CD4-positive, alpha-beta T cell (primary cell): ENCODE results near the gene ATP8A1. TPM values are rescaled to one million over a fixed set of nuclear protein-coding genes. Genes with fewer than 3 reads are reported as not detected.

Experiments used
- ATAC-seq: fragments of 200-7000 bp; cut with Tn5 transposase; one replicate; pipeline ENCODE4 v1.10.0; 2022; ENCODE audit warnings: mild to moderate bottlenecking; ENCODE audit not compliant: poor library complexity
- CTCF ChIA-PET: fragments of 350-600 bp; sonication (Branson Sonifier 250); formaldehyde crosslinking; loops from one replicate; lab custom pipeline; 2021; ENCODE audit warnings: antibody characterized with exemption, inconsistent platforms; lab: Charles Lee
- POLR2A ChIA-PET: fragments of 350-600 bp; sonication (Branson Sonifier 250); formaldehyde crosslinking; loops from one replicate; lab custom pipeline; 2021; ENCODE audit warnings: antibody characterized with exemption, inconsistent platforms; lab: Charles Lee
- DNase-seq, 14 experiments: peaks; one replicate each; pipeline ENCODE4 v3.0.0-alpha.2; 2013 to 2020; ENCODE audit warnings: mixed read lengths in 2 of 14
- H3K27ac ChIP-seq, 2 donors: one replicate each; pipeline versions ENCODE4 v1.5.1 to v1.7.0; 2013; ENCODE audit warnings: low read length in 2 of 2, low read depth in 1 of 2, mild to moderate bottlenecking in 1 of 2
- H3K27me3 ChIP-seq, 2 experiments: 1 replicate in 1 of 2; 2 replicates in 1 of 2; pipeline versions ENCODE4 v1.6.1 to v1.7.0; 2013; ENCODE audit warnings: low read length in 2 of 2, control low read depth in 1 of 2, mild to moderate bottlenecking in 1 of 2, moderate library complexity in 1 of 2; ENCODE audit not compliant: insufficient read depth in 2 of 2, control insufficient read depth in 1 of 2
- H3K36me3 ChIP-seq: one replicate; pipeline ENCODE4 v1.6.1; 2013; ENCODE audit warnings: low read length, control low read depth; ENCODE audit not compliant: insufficient read depth
- H3K4me1 ChIP-seq: one replicate; pipeline ENCODE4 v1.6.1; 2013; ENCODE audit warnings: low read length, control low read depth; ENCODE audit not compliant: insufficient read depth
- H3K4me3 ChIP-seq: one replicate; pipeline ENCODE4 v1.5.1; 2013; ENCODE audit warnings: mild to moderate bottlenecking, low read length, moderate library complexity
- H3K9me3 ChIP-seq, 2 experiments: 1 replicate in 1 of 2; 2 replicates in 1 of 2; pipeline versions ENCODE4 v1.6.1 to v1.7.0; 2013; ENCODE audit warnings: low read length in 2 of 2, mild to moderate bottlenecking in 2 of 2, control low read depth in 1 of 2, moderate library complexity in 1 of 2; ENCODE audit not compliant: control insufficient read depth in 1 of 2, insufficient read depth in 1 of 2
- H3K27ac Mint-ChIP-seq: one replicate; pipeline ENCODE4 v1.8.0; 2020; ENCODE audit warnings: mixed read lengths
- H3K27me3 Mint-ChIP-seq: one replicate; pipeline ENCODE4 v1.8.0; 2021; ENCODE audit warnings: mixed read lengths
- H3K36me3 Mint-ChIP-seq: one replicate; pipeline ENCODE4 v1.8.0; 2021; ENCODE audit warnings: low read depth, mixed read lengths
- H3K4me1 Mint-ChIP-seq: one replicate; pipeline ENCODE4 v1.8.0; 2021; ENCODE audit warnings: low read depth, mixed read lengths
- H3K4me3 Mint-ChIP-seq: one replicate; pipeline ENCODE4 v1.8.0; 2020; ENCODE audit warnings: mild to moderate bottlenecking, mixed read lengths
- H3K9me3 Mint-ChIP-seq: one replicate; pipeline ENCODE4 v1.8.0; 2020; ENCODE audit warnings: mixed read lengths
- intact Hi-C, 2 experiments: fragments of 100-400 bp; cut with DNase I in 1 of 2; cut with micrococcal nuclease in 1 of 2; formaldehyde crosslinking; loops; one replicate each; pipeline versions ENCODE4 v1.15.1 to v1.9.0; 2023 to 2025; cut with DNase I, micrococcal nuclease
- total RNA-seq, 174 experiments: library from RNA in 2 of 174; stranded (reverse) in 2 of 174; gene quantifications; one replicate each; pipeline ENCODE4 v1.2.3 and lab custom pipeline; 2021 to 2026
- TF ChIP-seq, protein P1 (sequence below): fragments of 200-600 bp; IDR thresholded peaks from one replicate; pipeline ENCODE4 v1.8.0; 2022; ENCODE audit warnings: antibody characterized with exemption, mild to moderate bottlenecking

Gene ATP8A1
- total RNA-seq, 2 experiments from 2014 or later, result 44.9 to 45.5 TPM

DNA sequence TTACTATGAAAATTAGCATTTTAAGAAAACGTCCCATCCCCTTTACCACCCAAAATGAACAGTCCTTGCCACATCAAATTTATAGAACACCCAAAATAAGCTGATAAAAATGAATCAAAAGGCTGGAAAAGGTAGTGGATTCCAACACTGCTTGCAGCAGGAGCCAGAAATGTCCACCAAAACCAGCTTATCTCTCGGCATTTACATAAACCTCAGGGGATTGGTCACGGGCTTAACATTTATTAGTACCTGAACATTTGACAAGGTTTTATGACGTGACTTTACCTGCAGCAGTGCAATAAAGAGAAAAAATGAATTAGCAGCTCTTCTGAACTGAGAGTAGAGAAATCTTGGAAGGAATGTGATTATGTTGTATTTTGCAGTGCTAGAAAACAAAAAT lies 31.6 kb downstream of the ATP8A1 start:
- H3K4me3 Mint-ChIP-seq, result no peak overlapping the region
- intact Hi-C loops, result loop anchor here in 1 of 2 experiments (5.0 kb wide), 1 partner anchor 47 kb away; no protein-coding TSS in a partner anchor
- H3K9me3 Mint-ChIP-seq, result peaks cover 2% of the 10 kb centered on the region
- TF ChIP-seq, protein P1, sequence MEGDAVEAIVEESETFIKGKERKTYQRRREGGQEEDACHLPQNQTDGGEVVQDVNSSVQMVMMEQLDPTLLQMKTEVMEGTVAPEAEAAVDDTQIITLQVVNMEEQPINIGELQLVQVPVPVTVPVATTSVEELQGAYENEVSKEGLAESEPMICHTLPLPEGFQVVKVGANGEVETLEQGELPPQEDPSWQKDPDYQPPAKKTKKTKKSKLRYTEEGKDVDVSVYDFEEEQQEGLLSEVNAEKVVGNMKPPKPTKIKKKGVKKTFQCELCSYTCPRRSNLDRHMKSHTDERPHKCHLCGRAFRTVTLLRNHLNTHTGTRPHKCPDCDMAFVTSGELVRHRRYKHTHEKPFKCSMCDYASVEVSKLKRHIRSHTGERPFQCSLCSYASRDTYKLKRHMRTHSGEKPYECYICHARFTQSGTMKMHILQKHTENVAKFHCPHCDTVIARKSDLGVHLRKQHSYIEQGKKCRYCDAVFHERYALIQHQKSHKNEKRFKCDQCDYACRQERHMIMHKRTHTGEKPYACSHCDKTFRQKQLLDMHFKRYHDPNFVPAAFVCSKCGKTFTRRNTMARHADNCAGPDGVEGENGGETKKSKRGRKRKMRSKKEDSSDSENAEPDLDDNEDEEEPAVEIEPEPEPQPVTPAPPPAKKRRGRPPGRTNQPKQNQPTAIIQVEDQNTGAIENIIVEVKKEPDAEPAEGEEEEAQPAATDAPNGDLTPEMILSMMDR, result no peak
- ATAC-seq (no peak), DNase-seq (no peak)
- ChIA-PET CTCF (no interaction called here), POLR2A (no interaction called here)
- peaks cover 52% of the 10 kb centered on the region for H3K4me1 Mint-ChIP-seq
- peaks cover 22% of the 10 kb centered on the region for H3K4me1 ChIP-seq
- no peaks in the 10 kb centered on the region for H3K27me3 Mint-ChIP-seq
- no peak overlapping the region for H3K4me3 ChIP-seq
- H3K36me3 Mint-ChIP-seq, result peaks cover 69% of the 10 kb centered on the region
- H3K36me3 ChIP-seq, result peaks cover 14% of the 10 kb centered on the region
- H3K27ac Mint-ChIP-seq, result no peak overlapping the region
- H3K9me3 ChIP-seq, result no peaks in the 10 kb centered on the region
- no peaks in the 10 kb centered on the region for H3K27me3 ChIP-seq
- no peak overlapping the region for H3K27ac ChIP-seq

DNA sequence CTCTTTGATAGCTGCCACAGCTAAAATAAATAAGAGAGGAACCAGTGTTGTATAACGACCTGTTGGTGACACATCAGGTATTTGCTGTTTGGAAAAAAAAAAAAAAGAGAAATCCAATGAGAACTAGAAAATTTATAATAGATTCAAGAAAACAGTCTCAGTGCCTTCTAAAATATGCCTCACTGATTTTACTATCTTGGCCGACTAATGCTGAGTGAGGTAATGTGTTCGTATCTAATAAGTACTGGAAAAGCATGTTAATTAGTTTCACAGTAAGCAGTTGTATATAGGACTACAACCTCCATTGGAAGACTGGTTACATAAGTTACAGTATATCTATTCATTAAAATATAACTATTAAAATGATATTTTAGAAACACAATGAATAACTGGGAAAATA lies 32.4 kb downstream of the ATP8A1 start:
- ChIA-PET POLR2A (interaction anchor here (0.5 to 0.9 kb wide), 2 partner anchors 22 to 34 kb away, joined by 3 read pairs; no protein-coding TSS in a partner anchor), CTCF (no interaction called here)
- H3K27me3 Mint-ChIP-seq, result no peaks in the 10 kb centered on the region
- H3K4me1 ChIP-seq, result peaks cover 18% of the 10 kb centered on the region
- peaks cover 15% of the 10 kb centered on the region for H3K36me3 ChIP-seq
- H3K27ac ChIP-seq, result no peak overlapping the region
- no peaks in the 10 kb centered on the region for H3K27me3 ChIP-seq
- intact Hi-C loops, result loop anchor here in 1 of 2 experiments (5.0 kb wide), 1 partner anchor 33 kb away; the partner anchor contains the start of gene ATP8A1
- no peak overlapping the region for H3K4me3 ChIP-seq
- H3K4me3 Mint-ChIP-seq, result no peak overlapping the region
- DNase-seq (no peak), ATAC-seq (no peak)
- TF ChIP-seq, protein P1, result no peak
- peaks cover 77% of the 10 kb centered on the region for H3K36me3 Mint-ChIP-seq
- peaks cover 44% of the 10 kb centered on the region for H3K4me1 Mint-ChIP-seq
- no peak overlapping the region for H3K27ac Mint-ChIP-seq
- peaks cover 2% of the 10 kb centered on the region for H3K9me3 Mint-ChIP-seq
- H3K9me3 ChIP-seq, result no peaks in the 10 kb centered on the region

DNA sequence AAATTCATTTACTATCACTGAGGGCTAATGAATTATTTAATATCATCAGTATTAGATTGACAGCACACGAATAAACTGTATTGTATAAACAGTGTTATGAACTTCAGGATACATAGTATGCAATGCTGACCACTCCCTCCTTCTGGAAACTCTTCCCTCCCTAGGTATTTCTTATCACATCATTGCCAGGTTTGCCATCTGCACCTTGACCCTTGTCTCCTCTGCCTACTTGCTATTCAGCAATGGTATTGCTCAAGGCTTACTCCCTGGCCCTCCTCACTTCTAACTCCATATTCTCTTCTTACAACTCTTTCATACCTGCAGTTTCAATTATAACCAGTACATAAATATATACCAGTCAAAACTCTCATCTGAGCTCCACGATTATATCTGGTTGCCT lies 38.9 kb downstream of the ATP8A1 start:
- no peak overlapping the region for H3K27ac ChIP-seq
- no peaks in the 10 kb centered on the region for H3K4me1 ChIP-seq
- H3K4me3 Mint-ChIP-seq, result no peak overlapping the region
- peaks cover 92% of the 10 kb centered on the region for H3K36me3 Mint-ChIP-seq
- intact Hi-C loops, result no loop called here
- H3K4me3 ChIP-seq, result no peak overlapping the region
- no peaks in the 10 kb centered on the region for H3K27me3 ChIP-seq
- no peaks in the 10 kb centered on the region for H3K9me3 ChIP-seq
- DNase-seq (no peak), ATAC-seq (no peak)
- POLR2A ChIA-PET, result no interaction called here
- no peak overlapping the region for H3K27ac Mint-ChIP-seq
- CTCF ChIA-PET, result no interaction called here
- no peaks in the 10 kb centered on the region for H3K27me3 Mint-ChIP-seq
- H3K4me1 Mint-ChIP-seq, result peaks cover 7% of the 10 kb centered on the region
- peaks cover 9% of the 10 kb centered on the region for H3K36me3 ChIP-seq
- no peaks in the 10 kb centered on the region for H3K9me3 Mint-ChIP-seq
- TF ChIP-seq, protein P1, result no peak
